ENCODE results near the gene USP19.

The USP19 gene, protein sequence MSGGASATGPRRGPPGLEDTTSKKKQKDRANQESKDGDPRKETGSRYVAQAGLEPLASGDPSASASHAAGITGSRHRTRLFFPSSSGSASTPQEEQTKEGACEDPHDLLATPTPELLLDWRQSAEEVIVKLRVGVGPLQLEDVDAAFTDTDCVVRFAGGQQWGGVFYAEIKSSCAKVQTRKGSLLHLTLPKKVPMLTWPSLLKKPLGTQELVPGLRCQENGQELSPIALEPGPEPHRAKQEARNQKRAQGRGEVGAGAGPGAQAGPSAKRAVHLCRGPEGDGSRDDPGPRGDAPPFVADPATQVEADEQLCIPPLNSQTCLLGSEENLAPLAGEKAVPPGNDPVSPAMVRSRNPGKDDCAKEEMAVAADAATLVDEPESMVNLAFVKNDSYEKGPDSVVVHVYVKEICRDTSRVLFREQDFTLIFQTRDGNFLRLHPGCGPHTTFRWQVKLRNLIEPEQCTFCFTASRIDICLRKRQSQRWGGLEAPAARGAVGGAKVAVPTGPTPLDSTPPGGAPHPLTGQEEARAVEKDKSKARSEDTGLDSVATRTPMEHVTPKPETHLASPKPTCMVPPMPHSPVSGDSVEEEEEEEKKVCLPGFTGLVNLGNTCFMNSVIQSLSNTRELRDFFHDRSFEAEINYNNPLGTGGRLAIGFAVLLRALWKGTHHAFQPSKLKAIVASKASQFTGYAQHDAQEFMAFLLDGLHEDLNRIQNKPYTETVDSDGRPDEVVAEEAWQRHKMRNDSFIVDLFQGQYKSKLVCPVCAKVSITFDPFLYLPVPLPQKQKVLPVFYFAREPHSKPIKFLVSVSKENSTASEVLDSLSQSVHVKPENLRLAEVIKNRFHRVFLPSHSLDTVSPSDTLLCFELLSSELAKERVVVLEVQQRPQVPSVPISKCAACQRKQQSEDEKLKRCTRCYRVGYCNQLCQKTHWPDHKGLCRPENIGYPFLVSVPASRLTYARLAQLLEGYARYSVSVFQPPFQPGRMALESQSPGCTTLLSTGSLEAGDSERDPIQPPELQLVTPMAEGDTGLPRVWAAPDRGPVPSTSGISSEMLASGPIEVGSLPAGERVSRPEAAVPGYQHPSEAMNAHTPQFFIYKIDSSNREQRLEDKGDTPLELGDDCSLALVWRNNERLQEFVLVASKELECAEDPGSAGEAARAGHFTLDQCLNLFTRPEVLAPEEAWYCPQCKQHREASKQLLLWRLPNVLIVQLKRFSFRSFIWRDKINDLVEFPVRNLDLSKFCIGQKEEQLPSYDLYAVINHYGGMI (N-terminal part only)

DNA sequence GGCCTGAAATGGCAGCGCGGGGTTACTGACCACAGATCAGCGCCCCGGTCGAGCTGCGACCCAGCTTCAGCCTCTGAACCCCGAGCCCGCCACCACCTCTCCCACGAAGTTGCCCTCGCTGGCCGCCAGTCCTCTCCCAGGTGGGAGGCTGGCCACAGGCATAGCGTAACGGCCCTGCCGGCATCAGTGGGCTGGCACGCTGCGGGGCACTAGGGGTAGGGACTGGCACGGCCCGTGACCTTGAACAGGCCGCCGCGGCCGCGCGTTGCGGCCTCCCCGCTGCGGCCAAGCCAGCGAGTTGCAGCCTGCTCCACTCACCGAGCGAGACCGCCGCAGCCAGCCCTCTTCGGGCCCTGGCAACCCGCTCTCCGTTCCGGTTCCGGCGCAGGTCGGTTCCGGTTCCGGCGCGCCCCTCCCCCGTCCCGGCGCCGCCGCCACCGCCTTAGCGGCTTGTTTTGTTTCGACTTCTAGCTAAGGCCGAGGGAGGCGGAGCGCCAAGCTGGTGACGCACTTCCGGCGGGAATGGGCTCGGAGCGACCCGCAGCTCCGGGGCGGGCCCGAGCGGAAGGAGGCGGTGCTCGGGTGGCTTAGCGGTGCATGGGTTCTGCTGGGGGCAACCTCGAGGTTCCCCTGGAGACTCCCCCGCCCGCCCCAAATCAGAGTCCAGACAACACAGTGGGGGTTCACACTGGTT, at the start of gene USP19:
TSS of gene USP19 (minus strand) at position 386 of the 694 bp plus-strand sequence. CDS start 1,678 bp downstream, outside the sequence.
- peak; percentile 84 to 88 for DNase-seq (ENCODE audit: low read depth in 2 of 2)

DNA sequence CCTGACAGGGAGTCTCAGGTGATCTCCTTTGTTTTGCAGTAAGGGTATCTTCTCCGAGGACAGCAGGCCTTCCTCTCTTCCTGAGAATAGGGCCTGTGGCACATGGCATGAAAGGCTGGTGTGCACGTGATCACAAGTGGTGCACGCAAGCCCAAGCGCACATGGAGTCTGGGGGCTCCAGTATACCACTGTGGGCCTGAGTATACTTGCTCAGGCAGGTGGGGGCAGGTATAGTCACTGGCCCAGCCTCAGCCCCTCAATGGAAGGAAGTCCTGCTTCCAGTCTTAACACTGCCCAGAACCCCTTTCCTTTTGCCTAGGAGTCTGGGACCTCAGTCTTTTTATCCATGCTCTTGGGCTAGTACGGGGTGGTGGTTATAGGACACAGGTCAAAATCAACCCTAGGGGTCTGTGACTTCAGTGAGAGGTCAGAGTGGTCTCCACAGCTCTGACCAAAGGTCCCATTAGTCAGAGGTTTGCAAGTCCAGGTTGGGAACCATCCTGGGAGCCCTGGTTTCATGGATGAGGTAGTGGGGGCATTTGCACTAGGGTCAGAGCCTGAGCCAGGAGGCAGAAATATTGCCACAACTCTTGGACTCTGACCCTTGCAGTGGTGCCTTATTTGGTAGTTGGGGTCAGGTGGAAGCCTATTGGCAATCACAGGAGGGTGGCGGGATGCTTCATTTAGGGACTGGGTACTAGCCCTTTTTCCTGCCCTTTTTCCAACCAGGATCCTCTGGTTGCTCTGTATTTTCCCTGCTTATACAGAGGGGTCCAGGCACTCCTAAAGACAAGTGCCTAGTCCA, 46.3 kb upstream of the USP19 start:
- DNase-seq (ENCODE audit: low read depth in 2 of 2): no peak

DNA sequence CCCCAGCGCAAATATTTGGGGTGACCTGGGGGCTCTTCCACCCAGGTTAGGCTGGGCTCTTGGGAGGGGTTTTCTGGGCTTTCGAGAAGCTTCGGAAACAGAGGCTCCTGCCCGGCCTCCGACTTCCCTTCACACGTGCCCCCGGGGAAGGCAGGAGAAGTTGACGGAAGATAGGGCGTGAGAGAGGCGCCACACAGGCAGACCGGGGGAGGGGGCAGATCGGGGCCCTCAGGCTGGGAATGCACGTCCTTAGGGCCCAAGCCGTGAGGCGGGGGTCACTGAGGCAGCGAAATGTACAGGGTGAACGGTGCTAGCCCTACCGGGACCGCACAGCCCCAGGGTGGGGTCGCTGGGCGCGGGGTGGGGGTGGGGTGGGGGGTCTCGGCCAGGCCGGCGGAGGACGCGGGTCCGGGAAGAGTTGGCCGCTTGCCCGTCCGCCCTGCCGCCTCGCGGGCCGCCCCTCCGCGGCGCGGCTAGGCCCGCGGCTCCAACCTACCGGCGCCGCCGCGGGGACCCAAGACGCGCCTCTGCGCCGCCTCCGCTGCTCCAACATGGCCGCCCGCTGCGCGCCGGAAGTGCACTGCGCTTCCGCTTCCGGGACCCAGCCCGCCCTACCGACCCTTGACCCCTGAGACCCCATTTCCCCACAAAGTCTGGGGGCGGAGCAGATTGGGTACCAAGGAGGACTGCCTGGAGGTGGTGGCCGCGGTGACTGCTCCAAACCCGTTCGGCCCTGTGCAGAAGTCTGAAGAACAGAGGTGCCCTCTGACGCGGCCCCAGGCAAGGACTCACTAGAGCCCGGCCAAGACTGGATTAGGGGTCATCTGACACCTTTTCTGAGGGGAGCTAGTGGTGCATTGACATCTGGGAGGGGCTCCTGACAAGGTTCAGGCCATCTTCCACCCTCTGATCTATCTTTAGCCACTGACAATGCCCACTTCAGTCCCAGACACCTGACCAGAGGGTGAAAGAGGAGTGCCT, 45.4 kb upstream of the USP19 start, which contains the start of gene CCDC71:
TSS of gene CCDC71 (minus strand) at position 561 of the 981 bp plus-strand sequence. CDS start 2,123 bp downstream, outside the sequence.
- peak; percentile 51 to 53 for DNase-seq (ENCODE audit: low read depth in 2 of 2)

DNA sequence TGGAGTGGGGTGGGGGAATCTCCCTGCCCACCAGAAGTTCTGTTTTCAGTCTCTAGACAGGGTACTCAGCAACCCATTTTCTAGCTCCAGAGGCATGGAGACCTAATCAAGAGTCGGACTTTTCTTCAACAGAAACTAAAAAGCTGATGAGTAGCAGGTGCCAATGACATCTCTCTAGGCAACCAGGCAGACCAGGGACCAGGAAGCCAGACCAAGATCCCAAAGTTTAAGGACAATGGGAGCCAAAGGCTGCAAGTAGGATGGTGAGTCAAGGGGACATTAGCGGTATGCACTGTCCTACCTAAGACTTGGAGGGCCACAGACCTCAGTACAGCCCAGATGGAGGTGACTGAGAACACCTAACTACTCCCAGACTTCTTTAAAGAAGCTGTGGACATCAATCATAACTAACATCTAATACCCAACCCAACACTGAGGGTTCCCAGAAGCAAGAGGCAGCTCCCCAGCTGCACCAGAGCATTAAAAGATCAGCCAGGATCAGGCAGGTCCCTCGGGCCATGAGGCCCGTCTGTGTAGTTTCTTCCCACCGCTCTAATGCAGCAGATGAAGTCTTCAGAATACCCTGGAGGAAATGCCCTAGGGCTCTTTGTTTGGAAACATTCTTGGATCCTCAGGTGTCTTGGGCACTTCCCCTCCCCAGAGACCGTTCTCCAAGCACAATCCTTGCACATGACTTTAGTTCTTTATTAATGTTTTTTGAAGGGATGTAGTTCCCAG, 44.5 kb upstream of the USP19 start:
- DNase-seq (ENCODE audit: low read depth in 2 of 2): no peak

DNA sequence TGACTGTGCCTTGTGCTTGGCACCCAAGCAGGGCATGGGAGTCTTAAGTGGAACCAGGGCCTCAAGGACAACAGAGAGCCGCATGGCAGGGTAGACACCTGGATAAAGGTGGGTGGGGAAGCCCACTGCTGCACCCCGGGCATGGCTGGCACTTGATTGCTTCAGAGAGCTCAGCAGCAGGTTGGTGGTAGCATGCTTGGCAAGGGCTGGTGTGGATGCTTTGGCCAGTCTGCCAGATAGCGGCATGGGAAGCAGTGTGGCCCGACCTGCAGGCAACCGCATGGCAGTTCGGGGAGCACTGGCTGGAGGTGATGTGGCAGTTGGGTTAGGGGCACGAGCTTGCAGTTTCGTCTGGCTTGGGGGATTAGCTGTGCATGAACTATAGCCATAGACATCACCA, 43.0 kb upstream of the USP19 start:
- no peak for DNase-seq (ENCODE audit: low read depth in 2 of 2)

DNA sequence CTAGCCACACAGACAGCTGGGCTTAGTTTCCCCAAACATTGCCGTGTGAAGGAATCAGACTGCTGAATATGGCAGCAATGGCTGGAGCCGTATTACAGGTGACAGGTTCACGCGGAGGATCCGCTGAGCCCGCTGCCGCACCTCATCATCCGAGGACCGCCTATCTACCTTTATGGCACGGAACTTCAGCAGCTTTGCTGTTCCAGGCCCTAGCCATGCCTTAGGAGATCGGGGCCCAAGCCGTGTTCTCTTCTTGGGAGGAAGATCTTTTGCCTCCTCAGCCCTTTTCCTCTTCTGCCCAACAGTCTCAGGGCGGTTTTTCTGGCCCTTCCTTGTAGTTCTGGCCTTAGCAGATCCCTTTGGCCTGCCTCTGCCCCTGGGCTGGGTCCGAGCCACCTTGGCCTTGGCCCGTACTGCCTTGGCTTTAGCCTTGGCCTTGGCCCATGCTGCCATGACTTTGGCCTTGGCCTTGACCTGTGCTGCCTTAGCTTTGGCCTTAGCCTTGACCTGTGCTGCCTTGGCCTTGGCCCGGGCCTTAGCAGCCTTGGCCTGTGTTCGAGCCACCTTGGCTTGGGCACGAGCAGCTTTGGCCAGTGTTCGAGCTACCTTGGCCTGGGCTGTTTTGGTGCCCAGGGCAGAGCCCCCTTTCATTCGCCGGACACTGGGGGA, 42.3 kb upstream of the USP19 start:
- no peak for DNase-seq (ENCODE audit: low read depth in 2 of 2)

DNA sequence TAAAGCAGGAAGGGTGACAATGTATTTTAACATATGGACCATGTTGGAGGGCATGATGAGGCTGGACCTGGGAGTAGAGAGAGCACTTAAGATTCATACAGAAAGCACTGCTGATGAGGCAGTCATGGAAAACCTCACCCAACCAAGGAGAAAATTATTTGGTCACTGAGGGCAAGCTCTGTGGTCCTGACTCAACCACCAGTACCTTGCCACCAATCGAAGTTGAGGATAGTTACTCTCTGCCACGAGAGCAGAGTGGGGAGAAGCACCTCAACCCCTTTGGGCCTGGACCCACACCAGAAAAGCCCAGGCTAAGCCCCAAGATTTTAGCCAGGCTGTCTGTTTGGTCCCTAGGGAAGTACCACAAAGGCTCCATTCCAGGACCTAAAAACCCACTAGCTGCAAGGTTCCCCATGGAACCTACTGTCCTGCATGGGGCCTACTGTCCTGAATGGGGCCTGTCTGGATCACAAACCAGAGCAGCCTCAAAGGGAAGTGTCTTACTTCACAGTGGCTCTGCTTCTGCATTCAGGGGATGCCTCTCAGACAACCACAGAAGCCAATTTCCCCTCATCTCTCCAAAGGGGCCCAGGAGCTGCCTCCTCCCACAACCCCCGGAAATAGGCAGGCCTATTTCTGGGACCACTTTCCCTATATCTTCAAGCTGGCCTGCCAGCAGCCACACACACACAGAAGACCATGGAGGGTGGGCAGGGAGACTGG, 41.3 kb upstream of the USP19 start:
- no peak for DNase-seq (ENCODE audit: low read depth in 2 of 2)

DNA sequence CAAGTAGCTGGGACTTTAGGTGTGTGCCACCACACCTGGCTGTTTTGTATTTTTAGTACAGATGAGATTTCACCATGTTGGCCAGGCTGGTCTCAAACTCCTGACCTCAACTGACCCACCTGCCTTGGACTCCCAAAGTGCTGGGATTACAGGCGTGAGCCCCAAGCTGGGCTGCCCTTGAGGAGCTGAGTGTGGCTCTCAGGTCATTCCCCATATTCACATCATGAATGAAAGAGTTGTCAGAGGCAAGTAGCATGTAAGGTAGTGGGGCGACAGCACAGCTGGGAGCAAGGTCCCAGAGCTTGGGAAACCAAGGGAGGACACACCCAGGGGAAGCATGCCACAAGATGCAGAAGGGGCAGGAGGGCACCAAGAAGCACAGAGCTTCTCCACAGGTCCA, 40.6 kb upstream of the USP19 start:
- DNase-seq (ENCODE audit: low read depth in 2 of 2): no peak

DNA sequence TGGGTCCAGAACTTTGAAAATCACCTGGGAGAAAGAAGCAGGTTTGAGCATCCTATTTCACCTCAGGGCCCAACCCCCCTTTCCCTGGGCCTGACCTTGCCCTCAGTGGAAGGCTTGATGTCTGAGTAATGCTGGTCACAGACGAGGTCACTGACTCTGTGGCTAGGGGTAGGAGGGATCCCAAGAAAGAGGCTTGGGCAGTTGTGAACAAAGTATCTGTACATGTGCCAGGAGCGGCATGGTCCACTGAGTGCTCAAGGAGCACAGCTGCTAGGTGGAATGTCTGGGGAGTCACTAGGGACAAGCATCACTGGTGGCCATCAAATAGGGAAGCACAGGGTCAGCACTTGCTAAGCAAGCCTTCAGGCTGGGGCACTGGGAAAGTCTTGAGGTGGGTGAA, 38.2 kb upstream of the USP19 start:
- no peak for DNase-seq (ENCODE audit: low read depth in 2 of 2)

DNA sequence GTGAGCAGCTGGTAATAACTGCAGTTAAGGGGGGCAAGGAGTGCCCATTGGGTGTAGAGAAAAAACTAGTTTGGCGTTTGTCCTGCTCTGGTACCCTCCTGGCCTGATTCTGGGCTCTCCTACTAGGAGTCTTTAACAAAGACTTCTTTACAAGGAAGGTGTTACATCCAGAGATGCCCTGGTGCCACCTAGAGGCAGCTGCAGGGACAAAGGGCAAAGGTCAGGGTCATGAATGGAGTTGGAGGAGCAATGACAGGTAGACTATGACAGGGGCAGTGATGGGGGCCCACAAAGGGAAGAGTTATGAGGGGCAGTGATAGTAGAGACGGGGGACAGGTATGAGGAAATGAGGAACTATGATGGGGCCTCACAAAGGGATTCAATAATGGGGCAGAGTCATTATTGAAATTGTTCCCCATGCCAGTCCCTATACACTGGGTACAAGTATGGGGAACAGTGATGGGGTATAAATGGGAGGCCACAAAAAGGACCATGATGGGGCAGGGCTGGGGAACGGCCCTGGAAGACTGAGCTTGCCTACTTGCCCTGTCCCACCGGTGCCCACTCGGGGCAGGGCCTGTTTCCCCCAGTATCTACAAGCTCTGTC, 37.6 kb upstream of the USP19 start:
- peak; percentile 20 to 30 for DNase-seq (ENCODE audit: low read depth in 2 of 2)

DNA sequence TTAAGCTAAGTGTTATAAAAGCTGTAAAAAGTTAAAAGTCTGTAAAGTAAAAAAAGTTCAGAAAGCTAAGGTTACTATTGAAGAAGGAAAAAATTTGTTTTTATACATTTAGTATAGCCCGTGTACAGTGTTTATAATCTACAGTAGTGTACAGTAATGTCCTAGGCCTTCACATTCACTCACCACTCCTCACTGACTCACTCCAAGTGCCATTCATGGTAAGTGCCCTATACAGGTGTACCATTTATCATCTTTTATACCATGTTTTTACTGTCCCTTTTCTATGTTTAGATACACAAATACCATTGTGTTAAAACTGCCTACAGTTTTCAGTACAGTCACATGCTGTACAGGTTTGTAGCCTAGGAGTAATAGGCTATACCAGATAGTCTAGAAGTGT, 36.7 kb upstream of the USP19 start:
- no peak for DNase-seq (ENCODE audit: low read depth in 2 of 2)

DNA sequence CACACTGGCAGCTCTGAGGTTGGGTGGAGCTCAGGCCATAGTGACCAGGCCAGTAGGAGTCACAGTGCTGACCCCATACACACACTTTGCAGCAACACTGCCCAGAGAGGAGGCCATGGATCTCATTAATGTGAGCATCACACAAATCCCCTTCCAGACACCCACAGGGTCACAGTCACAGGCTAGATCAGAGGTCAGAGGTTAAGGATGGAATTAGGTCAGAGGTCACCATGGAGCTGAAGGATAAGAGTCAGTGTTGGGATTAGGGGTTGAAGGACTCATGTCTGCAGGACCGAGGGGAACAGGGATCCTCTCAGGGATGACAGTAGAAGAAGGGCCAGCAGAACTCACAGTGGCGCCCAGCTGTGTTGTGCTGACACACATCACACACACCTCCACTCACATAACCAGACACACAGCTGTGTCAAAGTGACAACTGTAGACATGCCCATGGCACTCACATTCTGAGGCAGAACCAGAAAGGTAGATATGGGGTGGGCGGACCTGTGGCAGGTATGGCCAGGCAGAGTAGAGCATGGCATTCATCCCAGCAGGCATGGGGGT, 32.8 kb upstream of the USP19 start:
- no peak for DNase-seq (ENCODE audit: low read depth in 2 of 2)

DNA sequence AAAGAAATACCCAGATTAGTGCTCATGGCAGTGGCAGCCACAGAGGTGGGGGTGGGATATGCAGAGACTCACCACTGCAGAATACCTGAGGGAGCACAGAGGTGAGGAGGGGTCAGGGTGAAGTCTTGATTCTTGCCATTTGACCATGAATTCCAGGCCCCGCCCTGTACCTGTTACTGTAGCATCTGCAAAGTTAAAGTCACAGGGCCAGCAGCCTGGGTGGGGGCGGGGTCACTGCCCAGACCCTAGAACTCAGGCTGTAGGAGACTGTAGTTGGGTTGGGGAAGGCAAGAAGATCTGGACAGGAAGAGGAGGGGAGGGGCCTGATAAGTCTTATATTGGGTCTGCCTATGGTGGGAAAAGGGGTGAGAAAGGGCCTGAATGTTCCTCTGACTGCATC, 31.0 kb upstream of the USP19 start:
- DNase-seq (ENCODE audit: low read depth in 2 of 2): no peak

DNA sequence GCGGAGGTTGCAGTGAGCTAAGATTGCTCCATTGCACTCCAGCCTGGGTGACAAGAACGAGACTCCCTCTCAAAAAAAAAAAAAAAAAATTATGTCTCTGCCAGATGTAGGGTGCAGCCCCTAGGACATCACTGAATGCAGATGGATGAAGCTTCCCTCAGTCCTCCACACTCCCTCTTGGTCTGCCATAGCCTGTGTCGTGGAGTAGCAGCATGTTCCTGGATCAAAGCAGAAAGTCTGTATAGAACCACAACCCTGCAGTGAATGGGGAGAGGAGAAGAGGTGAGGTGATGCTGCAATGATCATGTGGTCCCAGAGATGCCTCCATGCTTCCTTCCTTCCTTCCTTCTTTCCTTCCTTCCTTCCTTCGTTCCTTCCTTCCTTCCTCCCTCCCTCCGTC, 27.5 kb upstream of the USP19 start:
- DNase-seq (ENCODE audit: low read depth in 2 of 2): no peak

DNA sequence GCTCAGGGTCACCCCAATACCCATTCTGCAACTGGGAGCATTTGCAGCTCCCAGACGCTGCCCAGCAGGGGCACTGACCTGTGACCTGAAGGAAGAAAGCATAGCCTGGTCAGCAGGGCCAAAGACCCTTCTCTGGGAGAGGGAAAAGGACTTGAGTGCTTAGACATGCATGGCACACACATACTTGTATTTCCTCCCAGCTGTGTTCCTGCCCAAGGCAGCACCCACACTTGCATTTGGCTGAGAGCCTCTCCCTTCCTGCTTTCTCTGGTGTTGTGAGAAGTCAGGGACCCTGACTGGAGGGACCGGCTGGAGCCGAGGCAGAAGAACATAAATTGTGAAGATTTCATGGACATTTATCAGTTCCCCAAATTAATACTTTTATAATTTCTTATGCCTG, 19.5 kb upstream of the USP19 start:
- DNase-seq (ENCODE audit: low read depth in 2 of 2): no peak

DNA sequence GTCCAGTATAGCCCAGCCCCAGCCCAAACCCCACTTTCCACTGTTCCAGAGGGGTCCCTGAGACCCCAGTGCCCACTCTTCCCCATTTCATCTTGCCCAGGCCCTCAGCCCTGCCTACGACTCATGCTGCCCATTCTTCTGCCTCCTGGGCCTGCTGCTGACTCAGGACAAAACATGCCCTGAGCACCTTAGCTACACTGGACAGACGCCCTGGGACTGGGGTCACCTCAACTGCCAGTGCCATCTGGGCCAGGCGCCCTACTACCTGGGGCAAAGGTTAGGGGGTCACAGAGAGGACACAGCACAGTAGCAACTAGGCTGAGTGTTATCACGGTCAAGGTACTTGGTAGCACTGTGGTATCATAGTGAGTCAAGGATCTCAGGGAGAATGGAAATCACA, 14.9 kb upstream of the USP19 start:
- no peak for DNase-seq (ENCODE audit: low read depth in 2 of 2)

Measured in activated CD8-positive, alpha-beta memory T cell treated with anti-CD3 and anti-CD28 coated beads for 4 hours (primary cell).